ENCODE data around the gene INTS14. TPM values are rescaled to one million over a fixed set of nuclear protein-coding genes. Genes with fewer than 3 reads are reported as not detected.

The INTS14 gene
- total RNA-seq, 4 donors from 2014 or later = 15.9 to 48.2 (median 28.5) TPM

DNA sequence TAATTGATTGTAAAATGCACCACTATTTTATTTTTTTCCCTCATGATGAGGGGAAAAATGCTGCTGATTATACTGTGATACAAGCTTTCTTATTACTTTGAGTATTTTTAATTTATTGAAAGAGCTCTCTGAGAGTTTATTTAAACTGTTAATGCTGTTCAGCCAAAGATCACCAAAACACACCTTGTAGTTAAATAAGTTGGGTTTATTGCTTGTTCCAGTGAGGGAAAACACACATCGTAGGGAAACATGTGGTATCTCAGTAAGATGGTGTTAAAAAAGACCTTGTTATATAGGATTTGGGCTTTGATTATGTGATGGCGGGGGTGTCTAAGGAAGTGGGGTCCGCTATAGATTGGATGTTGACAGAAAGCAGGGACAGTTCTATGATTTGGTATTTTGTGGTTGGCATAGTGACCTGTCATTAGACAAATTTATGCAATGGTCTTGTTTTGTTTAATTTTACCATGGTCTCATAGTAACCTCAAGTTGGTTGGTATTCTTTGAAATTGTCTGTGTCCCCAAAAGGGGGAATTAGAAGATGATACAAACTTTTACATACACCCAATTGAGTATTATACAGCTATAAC is 69.6 kb downstream of the INTS14 start:
- intact Hi-C loops (cut with DNase I; ENCODE audit: low total_unique reads) = no loop called here
- Histone ChIP-seq H3K9me3 (no peaks in the 10 kb centered on the region), H3K27ac (no peak overlapping the region), H3K27me3 (no peaks in the 10 kb centered on the region), H3K4me3 (no peak overlapping the region), H3K4me1 (no peaks in the 10 kb centered on the region), H3K36me3 (no peaks in the 10 kb centered on the region)
- TF ChIP-seq, protein P1, sequence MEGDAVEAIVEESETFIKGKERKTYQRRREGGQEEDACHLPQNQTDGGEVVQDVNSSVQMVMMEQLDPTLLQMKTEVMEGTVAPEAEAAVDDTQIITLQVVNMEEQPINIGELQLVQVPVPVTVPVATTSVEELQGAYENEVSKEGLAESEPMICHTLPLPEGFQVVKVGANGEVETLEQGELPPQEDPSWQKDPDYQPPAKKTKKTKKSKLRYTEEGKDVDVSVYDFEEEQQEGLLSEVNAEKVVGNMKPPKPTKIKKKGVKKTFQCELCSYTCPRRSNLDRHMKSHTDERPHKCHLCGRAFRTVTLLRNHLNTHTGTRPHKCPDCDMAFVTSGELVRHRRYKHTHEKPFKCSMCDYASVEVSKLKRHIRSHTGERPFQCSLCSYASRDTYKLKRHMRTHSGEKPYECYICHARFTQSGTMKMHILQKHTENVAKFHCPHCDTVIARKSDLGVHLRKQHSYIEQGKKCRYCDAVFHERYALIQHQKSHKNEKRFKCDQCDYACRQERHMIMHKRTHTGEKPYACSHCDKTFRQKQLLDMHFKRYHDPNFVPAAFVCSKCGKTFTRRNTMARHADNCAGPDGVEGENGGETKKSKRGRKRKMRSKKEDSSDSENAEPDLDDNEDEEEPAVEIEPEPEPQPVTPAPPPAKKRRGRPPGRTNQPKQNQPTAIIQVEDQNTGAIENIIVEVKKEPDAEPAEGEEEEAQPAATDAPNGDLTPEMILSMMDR (IDR thresholded peaks at IDR 0.05) = no peak
- no peak for DNase-seq

DNA sequence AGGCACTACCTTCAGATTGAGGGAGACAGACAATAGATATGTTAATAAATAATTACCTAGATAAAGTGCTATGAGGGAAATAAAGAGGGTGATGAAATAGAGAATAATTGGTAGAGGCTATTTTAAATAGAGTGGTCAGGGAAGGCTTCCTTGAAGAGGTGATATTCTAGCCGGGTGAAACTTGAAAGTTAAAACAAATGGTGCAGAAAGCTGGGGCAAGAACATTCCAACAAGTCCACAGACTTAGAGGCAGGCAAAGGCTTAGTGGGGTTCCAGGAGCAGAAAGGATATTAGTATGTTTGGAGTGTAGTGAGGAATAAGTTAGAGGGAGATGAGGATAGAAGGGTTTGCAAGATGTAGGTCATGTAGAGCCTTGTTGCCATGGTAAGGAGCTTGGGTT is 70.6 kb downstream of the INTS14 start:
- H3K27ac ChIP-seq = no peak overlapping the region
- TF ChIP-seq, protein P1 (IDR thresholded peaks at IDR 0.05) = no peak

DNA sequence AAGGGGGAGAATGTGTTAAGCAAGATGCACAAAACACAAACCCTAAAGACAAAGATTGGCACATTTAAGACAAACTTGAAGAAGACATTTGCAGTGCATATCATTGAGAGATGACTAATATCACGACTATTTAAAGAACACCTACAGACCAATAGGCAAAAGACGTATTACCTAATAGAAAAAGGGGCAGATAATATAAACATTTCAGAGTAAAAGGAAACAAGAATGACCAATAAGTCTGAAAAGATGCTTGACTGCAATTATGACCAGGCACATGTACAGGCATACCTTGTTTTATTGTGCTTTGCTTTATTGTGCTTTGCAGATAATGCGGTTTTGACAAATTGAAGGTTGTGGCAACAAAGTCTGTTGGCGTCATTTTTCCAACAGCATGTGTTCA is 75.7 kb downstream of the INTS14 start:
- Histone ChIP-seq H3K27me3 (no peaks in the 10 kb centered on the region), H3K9me3 (no peaks in the 10 kb centered on the region), H3K36me3 (no peaks in the 10 kb centered on the region), H3K4me3 (no peak overlapping the region), H3K4me1 (no peaks in the 10 kb centered on the region), H3K27ac (no peak overlapping the region)
- intact Hi-C loops (cut with DNase I; ENCODE audit: low total_unique reads) = no loop called here
- no peak for DNase-seq
- TF ChIP-seq, protein P1 (IDR thresholded peaks at IDR 0.05) = no peak
- no peak for TF ChIP-seq POLR2A (IDR thresholded peaks at IDR 0.05)

More for the DNA sequence above, 70.6 kb downstream of the INTS14 start:
- Histone ChIP-seq H3K4me1 (no peaks in the 10 kb centered on the region), H3K36me3 (no peaks in the 10 kb centered on the region), H3K4me3 (no peak overlapping the region), H3K9me3 (no peaks in the 10 kb centered on the region), H3K27me3 (no peaks in the 10 kb centered on the region)
- intact Hi-C loops (cut with DNase I; ENCODE audit: low total_unique reads) = no loop called here
- no peak for DNase-seq

DNA sequence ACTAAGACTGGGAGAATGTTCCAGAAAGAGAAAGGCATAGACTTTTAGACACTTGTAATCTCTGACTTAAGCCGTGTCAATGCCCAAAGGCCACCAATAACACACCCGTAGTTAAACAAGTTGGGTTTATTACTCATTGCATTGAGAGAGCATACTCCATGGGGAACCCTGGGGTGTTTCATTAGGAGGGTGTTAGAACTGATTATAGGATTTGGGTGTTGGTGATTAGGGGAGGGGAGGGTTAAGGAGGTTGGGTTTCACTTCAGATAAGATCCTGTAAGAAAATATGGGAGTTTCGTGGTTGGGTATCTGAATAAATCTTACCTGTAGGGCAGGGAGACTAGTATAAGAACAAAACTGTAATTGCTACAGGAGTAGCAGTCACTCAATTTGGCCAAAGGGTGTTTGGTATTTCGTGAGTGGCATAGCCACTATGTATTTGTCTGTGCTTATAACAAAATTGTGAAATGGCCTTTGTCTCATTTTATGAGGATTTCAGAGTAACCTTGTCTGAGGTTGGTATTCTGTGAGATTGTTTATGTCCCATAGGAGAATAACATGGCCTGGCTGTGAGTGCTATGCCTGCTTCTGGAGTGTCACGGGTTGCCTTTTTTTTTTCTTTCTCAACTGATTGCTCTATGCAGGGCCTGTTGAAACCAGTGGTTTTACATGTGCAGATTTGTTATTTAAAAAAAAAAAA is 77.7 kb downstream of the INTS14 start:
- no peaks in the 10 kb centered on the region for H3K27me3 ChIP-seq
- H3K36me3 ChIP-seq = no peaks in the 10 kb centered on the region
- TF ChIP-seq, protein P1 (IDR thresholded peaks at IDR 0.05) = no peak
- no peak for TF ChIP-seq POLR2A (IDR thresholded peaks at IDR 0.05)
- H3K4me1 ChIP-seq = no peaks in the 10 kb centered on the region
- H3K4me3 ChIP-seq = no peak overlapping the region
- H3K27ac ChIP-seq = no peak overlapping the region
- no peaks in the 10 kb centered on the region for H3K9me3 ChIP-seq
- intact Hi-C loops (cut with DNase I; ENCODE audit: low total_unique reads) = no loop called here
- no peak for DNase-seq

DNA sequence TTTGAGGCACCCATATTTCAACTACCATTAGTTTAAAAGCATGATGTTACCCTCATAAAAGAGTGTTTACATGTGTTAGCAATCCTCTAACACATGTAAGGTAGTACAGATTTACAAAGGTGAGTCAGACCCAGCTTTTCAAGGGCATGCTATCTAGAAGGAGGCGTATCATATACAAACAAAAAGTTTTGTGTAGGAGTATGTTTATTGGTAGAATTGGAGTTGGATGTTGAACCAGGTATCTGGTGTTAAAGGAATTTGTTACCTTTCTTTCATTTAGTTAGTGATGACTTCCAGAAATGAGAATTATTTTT is 78.2 kb downstream of the INTS14 start:
- intact Hi-C loops (cut with DNase I; ENCODE audit: low total_unique reads) = no loop called here
- Histone ChIP-seq H3K4me3 (no peak overlapping the region), H3K4me1 (no peaks in the 10 kb centered on the region), H3K27me3 (no peaks in the 10 kb centered on the region), H3K9me3 (no peaks in the 10 kb centered on the region), H3K27ac (no peak overlapping the region), H3K36me3 (no peaks in the 10 kb centered on the region)
- no peak for TF ChIP-seq POLR2A (IDR thresholded peaks at IDR 0.05)
- TF ChIP-seq, protein P1 (IDR thresholded peaks at IDR 0.05) = no peak
- no peak for DNase-seq

Measured in uterus (tissue), 4 donors.